ENCODE measurements around the gene DRC1.

The DRC1 gene

DNA sequence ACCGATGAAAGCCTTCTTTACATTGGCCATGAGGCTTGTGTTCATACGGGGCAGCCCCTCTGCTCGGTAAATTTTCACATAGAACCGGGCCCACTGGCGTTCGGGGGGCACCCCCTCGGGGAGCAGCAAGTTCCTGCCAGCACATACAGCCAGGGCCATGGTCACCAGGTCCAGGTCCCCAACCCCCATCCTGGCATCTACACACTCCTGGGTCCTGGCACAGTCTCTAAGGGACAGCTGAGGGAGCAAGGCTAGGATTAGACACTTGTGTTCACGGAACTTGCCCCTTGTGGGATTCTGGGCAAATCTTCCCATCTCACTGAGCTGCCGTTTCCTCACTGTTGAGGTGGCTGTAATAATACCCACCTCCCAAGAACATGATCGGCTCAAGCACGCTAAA, 81.8 kb downstream of the DRC1 start:
- H3K4me3 ChIP-seq (ENCODE audit: low read depth, low read length) = no peak overlapping the region
- in situ Hi-C loops (cut with HindIII; ENCODE audit: low sequenced_read_pairs) = no loop called here
- no peak for TF ChIP-seq CTCF (IDR thresholded peaks at IDR 0.05; ENCODE audit: low read depth, low read length, missing control alignments)
- DNase-seq (ENCODE audit: low read depth) = no peak

DNA sequence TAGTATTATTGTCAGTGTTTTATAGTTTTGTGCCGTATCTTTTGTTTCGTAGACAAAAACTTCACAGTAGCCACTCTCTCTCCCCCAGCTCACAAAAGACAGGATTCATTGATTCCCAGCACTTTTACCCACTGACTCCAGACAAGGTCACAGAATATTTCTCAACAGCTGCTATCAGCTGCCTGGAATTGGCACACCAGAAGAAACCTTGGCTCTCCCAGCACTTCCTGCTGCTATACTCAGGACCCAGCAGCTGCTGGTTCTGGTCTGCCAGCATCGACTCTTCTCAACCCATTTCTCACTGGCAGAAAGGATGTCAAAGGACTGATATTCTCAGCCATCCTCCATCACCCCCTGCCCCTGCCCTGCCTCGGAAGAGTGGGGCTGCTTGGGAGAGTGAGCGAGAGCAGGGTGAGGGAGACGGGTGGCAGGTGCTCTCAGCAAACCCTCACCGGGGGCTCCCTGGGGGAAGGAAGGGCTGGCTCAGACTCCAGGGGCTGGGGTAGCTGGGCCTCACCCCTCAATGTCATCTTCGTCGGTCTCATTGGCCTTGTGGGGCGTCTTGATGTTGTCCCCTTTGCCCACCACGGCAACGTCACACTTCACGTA, 82.3 kb downstream of the DRC1 start:
- TF ChIP-seq CTCF (IDR thresholded peaks at IDR 0.05; ENCODE audit: low read depth, low read length, missing control alignments) = no peak
- no peak overlapping the region for H3K4me3 ChIP-seq (ENCODE audit: low read depth, low read length)
- DNase-seq (ENCODE audit: low read depth) = no peak
- in situ Hi-C loops (cut with HindIII; ENCODE audit: low sequenced_read_pairs) = no loop called here

DNA sequence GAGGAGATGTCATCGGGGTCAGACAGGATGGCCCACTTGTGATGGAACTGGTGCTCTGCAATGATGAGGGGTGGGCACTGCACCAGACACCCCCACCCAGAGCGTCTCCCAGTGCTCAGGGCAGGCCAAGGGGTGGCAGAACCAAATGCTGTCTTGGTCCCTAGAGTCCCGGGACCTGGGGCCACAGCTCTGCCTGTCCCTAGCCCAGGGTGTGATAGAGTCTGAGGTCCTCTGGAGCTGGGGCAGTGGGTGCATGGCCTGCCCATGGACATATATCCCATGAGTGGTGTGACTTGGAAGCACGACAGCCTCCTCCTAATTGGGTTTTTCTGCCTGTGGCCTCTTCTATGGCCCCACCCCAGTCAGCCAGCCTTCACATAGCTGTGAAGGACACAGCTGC, 82.9 kb downstream of the DRC1 start:
- DNase-seq (ENCODE audit: low read depth) = no peak
- no peak overlapping the region for H3K4me3 ChIP-seq (ENCODE audit: low read depth, low read length)
- no peak for TF ChIP-seq CTCF (IDR thresholded peaks at IDR 0.05; ENCODE audit: low read depth, low read length, missing control alignments)
- in situ Hi-C loops (cut with HindIII; ENCODE audit: low sequenced_read_pairs) = no loop called here

DNA sequence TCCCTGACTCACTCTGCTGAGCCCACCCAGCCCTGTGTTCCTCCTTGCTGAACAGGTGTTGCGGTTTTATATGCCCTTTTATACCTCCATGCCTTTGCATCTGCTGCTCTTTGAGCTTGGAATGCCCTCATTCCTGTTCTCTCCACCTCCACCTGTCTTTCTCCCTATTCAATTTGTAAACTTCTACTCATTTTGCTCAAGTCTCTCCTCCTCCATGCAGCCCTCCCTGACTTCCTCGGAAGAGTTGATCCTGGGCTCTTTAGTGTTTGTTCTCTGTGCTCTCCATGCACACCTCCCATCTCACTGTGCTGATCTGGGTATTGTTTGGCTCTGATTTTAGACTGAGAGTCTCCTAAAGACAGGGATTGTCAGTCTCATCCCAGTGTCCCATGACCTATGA, 83.4 kb downstream of the DRC1 start:
- in situ Hi-C loops (cut with HindIII; ENCODE audit: low sequenced_read_pairs) = no loop called here
- no peak for TF ChIP-seq CTCF (IDR thresholded peaks at IDR 0.05; ENCODE audit: low read depth, low read length, missing control alignments)
- H3K4me3 ChIP-seq (ENCODE audit: low read depth, low read length) = no peak overlapping the region
- DNase-seq (ENCODE audit: low read depth) = no peak

DNA sequence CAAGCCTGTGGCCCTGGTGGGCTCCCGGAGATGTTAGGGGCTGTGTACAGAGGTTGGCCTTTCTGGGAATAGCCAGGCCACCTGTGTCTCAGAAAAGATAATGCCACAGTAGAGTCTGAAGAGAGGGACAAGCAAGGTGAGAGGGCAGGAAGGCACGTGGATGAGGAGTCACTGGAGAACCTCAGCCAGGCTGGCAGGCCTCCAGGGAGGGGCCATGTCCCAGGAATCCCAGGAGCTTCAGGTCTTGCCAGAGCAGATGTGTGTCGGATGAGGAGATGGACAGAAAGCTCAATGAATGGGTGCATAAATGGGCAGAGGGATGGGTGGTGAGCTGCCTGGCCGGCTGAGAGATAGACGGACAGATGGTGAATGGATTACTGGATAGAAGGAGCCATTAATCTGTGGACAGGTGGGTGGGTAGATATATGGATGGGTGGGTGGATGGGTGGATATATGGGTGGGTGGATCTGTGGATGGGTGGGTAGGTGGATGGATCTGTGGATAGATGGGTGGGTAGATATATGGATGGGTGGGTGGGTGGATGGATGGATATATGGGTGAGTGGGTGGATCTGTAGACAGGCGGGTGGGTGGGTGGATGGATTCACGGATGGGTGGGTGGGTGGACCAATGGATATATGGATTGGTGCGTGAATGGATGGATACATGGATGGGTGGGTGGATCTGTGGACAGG, 84.2 kb downstream of the DRC1 start:
- TF ChIP-seq CTCF (IDR thresholded peaks at IDR 0.05; ENCODE audit: low read depth, low read length, missing control alignments) = no peak
- in situ Hi-C loops (cut with HindIII; ENCODE audit: low sequenced_read_pairs) = no loop called here
- DNase-seq (ENCODE audit: low read depth) = no peak
- H3K4me3 ChIP-seq (ENCODE audit: low read depth, low read length) = no peak overlapping the region

DNA sequence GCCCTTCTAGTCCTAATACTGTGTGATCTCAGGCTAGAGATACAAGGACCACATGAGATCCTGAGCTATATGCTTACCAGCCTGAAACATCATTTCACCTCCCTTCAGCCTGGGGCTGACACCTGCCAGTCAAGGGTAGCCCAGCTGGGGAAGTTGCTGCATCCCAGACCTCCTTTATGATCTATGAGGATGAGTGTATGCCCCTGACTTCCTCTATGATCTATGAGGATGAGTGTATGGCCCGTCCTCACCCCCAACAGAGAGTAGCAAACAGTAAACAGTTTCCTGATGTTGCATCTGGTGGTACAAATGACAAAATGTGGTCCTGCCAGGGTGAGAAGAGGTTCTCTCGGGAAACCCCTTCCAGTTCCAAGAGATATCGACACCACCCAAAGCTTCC, 85.1 kb downstream of the DRC1 start:
- in situ Hi-C loops (cut with HindIII; ENCODE audit: low sequenced_read_pairs) = no loop called here

More for the DNA sequence above, 85.1 kb downstream of the DRC1 start:
- DNase-seq (ENCODE audit: low read depth) = no peak
- no peak for TF ChIP-seq CTCF (IDR thresholded peaks at IDR 0.05; ENCODE audit: low read depth, low read length, missing control alignments)
- no peak overlapping the region for H3K4me3 ChIP-seq (ENCODE audit: low read depth, low read length)
